ENCODE results near the gene ARHGAP10. TPM values are rescaled to one million over a fixed set of nuclear protein-coding genes. Genes with fewer than 3 reads are reported as not detected.

Gene ARHGAP10
- total RNA-seq, 1 donor from 2014 or later, result 71.0 TPM

- DNase-seq (ENCODE audit: low spot score), result no peak
Measured at GRCh38 chr4:148091896-148092295, 360.0 kb downstream of the ARHGAP10 start.

- no peak for DNase-seq (ENCODE audit: low spot score)
Measured at GRCh38 chr4:148092316-148093014, 360.6 kb downstream of the ARHGAP10 start.

- no peak for DNase-seq (ENCODE audit: low spot score)
Measured at GRCh38 chr4:148093065-148093464, 361.2 kb downstream of the ARHGAP10 start.

- DNase-seq (ENCODE audit: low spot score), result no peak
Measured at GRCh38 chr4:148094149-148094548, 362.3 kb downstream of the ARHGAP10 start.

GRCh38 chr4:148095346-148095923 lies 363.5 kb downstream of the ARHGAP10 start:
- DNase-seq (ENCODE audit: low spot score), result no peak

GRCh38 chr4:148097801-148098200 lies 365.9 kb downstream of the ARHGAP10 start:
- DNase-seq (ENCODE audit: low spot score), result no peak

GRCh38 chr4:148101235-148101634 lies 369.3 kb downstream of the ARHGAP10 start:
- DNase-seq (ENCODE audit: low spot score), result no peak

- DNase-seq (ENCODE audit: low spot score), result no peak
Measured at GRCh38 chr4:148101790-148102189, 369.9 kb downstream of the ARHGAP10 start.

- DNase-seq (ENCODE audit: low spot score), result peak; percentile 26
Measured at GRCh38 chr4:148103597-148104355, 371.9 kb downstream of the ARHGAP10 start.

- no peak for DNase-seq (ENCODE audit: low spot score)
Measured at GRCh38 chr4:148108766-148109165, 376.9 kb downstream of the ARHGAP10 start.

GRCh38 chr4:148109216-148109615 lies 377.3 kb downstream of the ARHGAP10 start:
- DNase-seq (ENCODE audit: low spot score), result no peak

- no peak for DNase-seq (ENCODE audit: low spot score)
Measured at GRCh38 chr4:148110169-148110568, 378.3 kb downstream of the ARHGAP10 start.

GRCh38 chr4:148112231-148112982 lies 380.5 kb downstream of the ARHGAP10 start:
- peak; percentile 71 for DNase-seq (ENCODE audit: low spot score)

- DNase-seq (ENCODE audit: low spot score), result no peak
Measured at GRCh38 chr4:148114436-148114835, 382.5 kb downstream of the ARHGAP10 start.

- peak; percentile 98 for DNase-seq (ENCODE audit: low spot score)
Measured at GRCh38 chr4:148116264-148116663, 384.4 kb downstream of the ARHGAP10 start.

GRCh38 chr4:148116969-148117368 lies 385.1 kb downstream of the ARHGAP10 start:
- DNase-seq (ENCODE audit: low spot score), result no peak

- DNase-seq (ENCODE audit: low spot score), result no peak
Measured at GRCh38 chr4:148118179-148118578, 386.3 kb downstream of the ARHGAP10 start.

GRCh38 chr4:148118633-148119032 lies 386.7 kb downstream of the ARHGAP10 start:
- DNase-seq (ENCODE audit: low spot score), result no peak

GRCh38 chr4:148120216-148120615 lies 388.3 kb downstream of the ARHGAP10 start:
- peak; percentile 63 for DNase-seq (ENCODE audit: low spot score)
